Activated CD4-positive, alpha-beta memory T cell treated with anti-CD3 and anti-CD28 coated beads, Interleukin-2, amount 10 ng/mL, durations not matched to agents 7 days and 5 days (primary cell): ENCODE results near the gene TRMT5. TPM values are rescaled to one million over a fixed set of nuclear protein-coding genes. Genes with fewer than 3 reads are reported as not detected.

Experiments used
- CTCF ChIA-PET: fragments of 350-600 bp; sonication (Branson Sonifier 250); formaldehyde crosslinking; loops from one replicate; lab custom pipeline; 2021; ENCODE audit warnings: antibody characterized with exemption, inconsistent platforms; lab: Charles Lee
- POLR2A ChIA-PET: fragments of 350-600 bp; sonication (Branson Sonifier 250); formaldehyde crosslinking; loops from one replicate; lab custom pipeline; 2021; ENCODE audit warnings: antibody characterized with exemption; lab: Charles Lee
- DNase-seq: peaks from one replicate; pipeline ENCODE4 v3.0.0-alpha.2; 2020
- H3K27ac Mint-ChIP-seq: one replicate; pipeline ENCODE4 v1.8.0; 2021; ENCODE audit warnings: mild to moderate bottlenecking, mixed read lengths
- H3K27me3 Mint-ChIP-seq: one replicate; pipeline ENCODE4 v1.8.0; 2021; ENCODE audit warnings: mixed read lengths
- H3K36me3 Mint-ChIP-seq: one replicate; pipeline ENCODE4 v1.8.0; 2021; ENCODE audit warnings: low read depth, mixed read lengths
- H3K4me1 Mint-ChIP-seq: one replicate; pipeline ENCODE4 v1.8.0; 2021; ENCODE audit warnings: mixed read lengths
- H3K4me3 Mint-ChIP-seq: one replicate; pipeline ENCODE4 v1.8.0; 2021; ENCODE audit warnings: mild to moderate bottlenecking, mixed read lengths
- H3K9me3 Mint-ChIP-seq: one replicate; pipeline ENCODE4 v1.8.0; 2021; ENCODE audit warnings: mixed read lengths
- total RNA-seq, 2 experiments: library from RNA; stranded (reverse); gene quantifications; one replicate each; pipeline ENCODE4 v1.2.3, GENCODE V29; 2021

Gene TRMT5
- total RNA-seq: 1 to 10 TPM; 6.6 to 7.1 TPM

GRCh38 chr14:60980811-60981632, at the start of gene TRMT5, which contains the start of gene SLC38A6:
Gene TRMT5 (minus strand): TSS chr14:60981079. CDS start chr14:60980973, 106 bp downstream.
Gene SLC38A6 (plus strand): TSS chr14:60981245. CDS start chr14:60981278, 33 bp downstream.
- peaks cover 23% of the 10 kb centered on the region for H3K36me3 Mint-ChIP-seq

GRCh38 chr14:61026526-61026925, 45.6 kb upstream of the TRMT5 start:
- DNase-seq: no peak
- H3K36me3 Mint-ChIP-seq: no peaks in the 10 kb centered on the region
- H3K27ac Mint-ChIP-seq: no peak overlapping the region
- no peak overlapping the region for H3K4me3 Mint-ChIP-seq
- ChIA-PET CTCF (interaction anchor here (1.0 to 3.7 kb wide), 4 partner anchors 226 to 402 kb away, joined by 3 to 31 read pairs (median 8); no protein-coding TSS in a partner anchor), POLR2A (no interaction called here)
- no peaks in the 10 kb centered on the region for H3K9me3 Mint-ChIP-seq
- peaks cover 16% of the 10 kb centered on the region for H3K4me1 Mint-ChIP-seq
- no peaks in the 10 kb centered on the region for H3K27me3 Mint-ChIP-seq

More at GRCh38 chr14:60980811-60981632, at the start of gene TRMT5, which contains the start of gene SLC38A6:
- DNase-seq: peak; percentile 93
- no peaks in the 10 kb centered on the region for H3K27me3 Mint-ChIP-seq
- ChIA-PET POLR2A (interaction anchor here (0.7 to 2.2 kb wide), 15 partner anchors 9 to 889 kb away, joined by 3 to 14 read pairs (median 4); partner anchors contain the start of genes MNAT1, PCNX4 and PPM1A), CTCF (interaction anchor here (0.7 to 1.3 kb wide), 3 partner anchors 16 to 324 kb away, joined by 3 read pairs; no protein-coding TSS in a partner anchor)
- H3K4me1 Mint-ChIP-seq: peaks cover 24% of the 10 kb centered on the region
- no peak within 1 kb of the TSS for H3K27ac Mint-ChIP-seq
- H3K4me3 Mint-ChIP-seq: no peak within 1 kb of the TSS
- H3K9me3 Mint-ChIP-seq: no peaks in the 10 kb centered on the region

GRCh38 chr14:61025251-61026223, 44.7 kb upstream of the TRMT5 start:
- H3K27me3 Mint-ChIP-seq: no peaks in the 10 kb centered on the region
- no peaks in the 10 kb centered on the region for H3K36me3 Mint-ChIP-seq
- H3K4me1 Mint-ChIP-seq: peaks cover 13% of the 10 kb centered on the region
- CTCF ChIA-PET: interaction anchor here (0.7 to 3.7 kb wide), 9 partner anchors 9 to 401 kb away, joined by 3 to 31 read pairs (median 3); no protein-coding TSS in a partner anchor
- DNase-seq: peak; percentile 68
- no peak overlapping the region for H3K27ac Mint-ChIP-seq
- H3K4me3 Mint-ChIP-seq: no peak overlapping the region
- POLR2A ChIA-PET: no interaction called here
- H3K9me3 Mint-ChIP-seq: no peaks in the 10 kb centered on the region

GRCh38 chr14:61019537-61019936, 38.7 kb upstream of the TRMT5 start:
- CTCF ChIA-PET: interaction anchor here (1.5 kb wide), 1 partner anchor 394 kb away, joined by 4 read pairs; no protein-coding TSS in a partner anchor
- Mint-ChIP-seq H3K4me1 (peaks cover 1% of the 10 kb centered on the region), H3K36me3 (no peaks in the 10 kb centered on the region)

GRCh38 chr14:61003571-61003970, 22.7 kb upstream of the TRMT5 start:
- Mint-ChIP-seq H3K4me3 (no peak overlapping the region), H3K27me3 (no peaks in the 10 kb centered on the region), H3K27ac (no peak overlapping the region), H3K9me3 (no peaks in the 10 kb centered on the region), H3K4me1 (no peaks in the 10 kb centered on the region), H3K36me3 (no peaks in the 10 kb centered on the region)
- ChIA-PET POLR2A (no interaction called here), CTCF (no interaction called here)
- DNase-seq: no peak

More at GRCh38 chr14:61019537-61019936, 38.7 kb upstream of the TRMT5 start:
- Mint-ChIP-seq H3K27me3 (no peaks in the 10 kb centered on the region), H3K9me3 (no peaks in the 10 kb centered on the region), H3K27ac (no peak overlapping the region), H3K4me3 (no peak overlapping the region)
- POLR2A ChIA-PET: no interaction called here
- no peak for DNase-seq

- H3K36me3 Mint-ChIP-seq: peaks cover 5% of the 10 kb centered on the region
- POLR2A ChIA-PET: no interaction called here
- H3K4me1 Mint-ChIP-seq: no peaks in the 10 kb centered on the region
- no peaks in the 10 kb centered on the region for H3K27me3 Mint-ChIP-seq
- CTCF ChIA-PET: no interaction called here
- no peak overlapping the region for H3K27ac Mint-ChIP-seq
- no peak for DNase-seq
- no peak overlapping the region for H3K4me3 Mint-ChIP-seq
- H3K9me3 Mint-ChIP-seq: no peaks in the 10 kb centered on the region
Measured at GRCh38 chr14:60999536-60999935, 18.7 kb upstream of the TRMT5 start.

- no peaks in the 10 kb centered on the region for H3K4me1 Mint-ChIP-seq
- no peak for DNase-seq
- ChIA-PET POLR2A (no interaction called here), CTCF (no interaction called here)
- H3K4me3 Mint-ChIP-seq: no peak overlapping the region
- H3K36me3 Mint-ChIP-seq: peaks cover 5% of the 10 kb centered on the region
- H3K27me3 Mint-ChIP-seq: no peaks in the 10 kb centered on the region
- no peaks in the 10 kb centered on the region for H3K9me3 Mint-ChIP-seq
- H3K27ac Mint-ChIP-seq: no peak overlapping the region
Measured at GRCh38 chr14:60998617-60999016, 17.7 kb upstream of the TRMT5 start.

GRCh38 chr14:60989599-60989998, 8.7 kb upstream of the TRMT5 start:
- CTCF ChIA-PET: interaction anchor here (1.0 kb wide), 1 partner anchor 364 kb away, joined by 3 read pairs; no protein-coding TSS in a partner anchor
- H3K36me3 Mint-ChIP-seq: peaks cover 16% of the 10 kb centered on the region
- no peaks in the 10 kb centered on the region for H3K9me3 Mint-ChIP-seq
- no peaks in the 10 kb centered on the region for H3K27me3 Mint-ChIP-seq
- H3K4me1 Mint-ChIP-seq: no peaks in the 10 kb centered on the region
- POLR2A ChIA-PET: no interaction called here
- no peak overlapping the region for H3K4me3 Mint-ChIP-seq
- no peak for DNase-seq
- no peak overlapping the region for H3K27ac Mint-ChIP-seq

GRCh38 chr14:60986500-60986899, 5.6 kb upstream of the TRMT5 start:
- Mint-ChIP-seq H3K9me3 (no peaks in the 10 kb centered on the region), H3K27ac (no peak overlapping the region), H3K4me1 (peaks cover 2% of the 10 kb centered on the region), H3K27me3 (no peaks in the 10 kb centered on the region), H3K4me3 (no peak overlapping the region), H3K36me3 (peaks cover 15% of the 10 kb centered on the region)
- ChIA-PET CTCF (no interaction called here), POLR2A (no interaction called here)
- DNase-seq: no peak

GRCh38 chr14:60984196-60984595, 3.3 kb upstream of the TRMT5 start:
- Mint-ChIP-seq H3K27ac (no peak overlapping the region), H3K27me3 (no peaks in the 10 kb centered on the region), H3K36me3 (peaks cover 13% of the 10 kb centered on the region), H3K4me3 (no peak overlapping the region), H3K4me1 (peaks cover 13% of the 10 kb centered on the region), H3K9me3 (no peaks in the 10 kb centered on the region)
- no peak for DNase-seq
- ChIA-PET CTCF (no interaction called here), POLR2A (no interaction called here)

- no peak for DNase-seq
- Mint-ChIP-seq H3K4me1 (peaks cover 22% of the 10 kb centered on the region), H3K27ac (no peak overlapping the region), H3K36me3 (peaks cover 21% of the 10 kb centered on the region), H3K9me3 (no peaks in the 10 kb centered on the region), H3K27me3 (no peaks in the 10 kb centered on the region), H3K4me3 (no peak overlapping the region)
- ChIA-PET POLR2A (interaction anchor here (0.7 to 2.2 kb wide), 8 partner anchors 19 to 331 kb away, joined by 3 to 14 read pairs (median 4); partner anchors contain the start of gene MNAT1), CTCF (interaction anchor here (0.8 kb wide), 1 partner anchor 301 kb away, joined by 3 read pairs; no protein-coding TSS in a partner anchor)
Measured at GRCh38 chr14:60981633-60982455, 965 bp upstream of the TRMT5 start.

- peaks cover 22% of the 10 kb centered on the region for H3K4me1 Mint-ChIP-seq
- no peaks in the 10 kb centered on the region for H3K27me3 Mint-ChIP-seq
- no peak for DNase-seq
- H3K4me3 Mint-ChIP-seq: no peak overlapping the region
- H3K9me3 Mint-ChIP-seq: no peaks in the 10 kb centered on the region
- CTCF ChIA-PET: no interaction called here
- POLR2A ChIA-PET: no interaction called here
- peaks cover 22% of the 10 kb centered on the region for H3K36me3 Mint-ChIP-seq
- H3K27ac Mint-ChIP-seq: no peak overlapping the region
Measured at GRCh38 chr14:60977847-60978246, 3.0 kb downstream of the TRMT5 start.
